NCI-H2107 (cell line): ENCODE measurements around the gene COL5A1.
"Not testable (repeated sequence)": the region's sequence is repeated elsewhere in the genome, so short reads cannot be mapped to it uniquely, and the experiment has no call there.

ENCODE experiments used
- DNase-seq: peaks from one replicate; lab custom pipeline; 2025; lab: John Stamatoyannopoulos, UW

The COL5A1 gene

GRCh38 chr9:134638502-134639090 lies 3.0 kb upstream of the COL5A1 start:
- no peak for DNase-seq

- no peak for DNase-seq
Measured at GRCh38 chr9:134639994-134640393, 1.6 kb upstream of the COL5A1 start.

GRCh38 chr9:134640506-134641172 lies 964 bp upstream of the COL5A1 start:
- no peak for DNase-seq

- no peak for DNase-seq
Measured at GRCh38 chr9:134641990-134642384, 384 bp downstream of the COL5A1 start.

GRCh38 chr9:134642385-134643181 lies 980 bp downstream of the COL5A1 start:
- no peak for DNase-seq

- DNase-seq: no peak
Measured at GRCh38 chr9:134643222-134643671, 1.6 kb downstream of the COL5A1 start.

GRCh38 chr9:134644401-134644724 lies 2.8 kb downstream of the COL5A1 start:
- not testable (repeated sequence) for DNase-seq

GRCh38 chr9:134644725-134645606 lies 3.4 kb downstream of the COL5A1 start:
- no peak for DNase-seq

- DNase-seq: no peak
Measured at GRCh38 chr9:134645607-134646365, 4.2 kb downstream of the COL5A1 start.

- no peak for DNase-seq
Measured at GRCh38 chr9:134647359-134648080, 5.9 kb downstream of the COL5A1 start.

GRCh38 chr9:134648701-134649530 lies 7.3 kb downstream of the COL5A1 start:
- no peak for DNase-seq

GRCh38 chr9:134650431-134651190 lies 9.0 kb downstream of the COL5A1 start:
- no peak for DNase-seq

GRCh38 chr9:134651226-134651905 lies 9.8 kb downstream of the COL5A1 start:
- no peak for DNase-seq

GRCh38 chr9:134652291-134653225 lies 11.0 kb downstream of the COL5A1 start:
- no peak for DNase-seq

GRCh38 chr9:134653259-134654009 lies 11.8 kb downstream of the COL5A1 start:
- DNase-seq: no peak

- DNase-seq: no peak
Measured at GRCh38 chr9:134655101-134655500, 13.5 kb downstream of the COL5A1 start.
